Stimulated activated memory B cell treated with anti-CD40 and anti-IgM and Interleukin-4, amounts not matched to agents 10 μg/mL and 1 μg/mL and 100 μg/mL, for 72 hours (primary cell): ENCODE results near the gene MINPP1.

Experiments
- ATAC-seq: fragments of 150-1000 bp; cut with Tn5 transposase; 2 replicates; pipeline ENCODE4 v1.10.0; 2021
- H3K27ac Mint-ChIP-seq: one replicate; pipeline ENCODE4 v1.8.0; 2022; ENCODE audit warnings: mild to moderate bottlenecking, mixed read lengths
- H3K27me3 Mint-ChIP-seq: one replicate; pipeline ENCODE4 v1.8.0; 2022; ENCODE audit warnings: mixed read lengths
- H3K36me3 Mint-ChIP-seq: one replicate; pipeline ENCODE4 v1.8.0; 2022; ENCODE audit warnings: mixed read lengths
- H3K4me1 Mint-ChIP-seq: one replicate; pipeline ENCODE4 v1.8.0; 2022; ENCODE audit warnings: mixed read lengths
- H3K4me3 Mint-ChIP-seq: one replicate; pipeline ENCODE4 v1.8.0; 2022; ENCODE audit warnings: mild to moderate bottlenecking, moderate library complexity, mixed read lengths
- H3K9me3 Mint-ChIP-seq: one replicate; pipeline ENCODE4 v1.8.0; 2022; ENCODE audit warnings: mixed read lengths

Gene MINPP1

GRCh38 chr10:87545783-87546182, 41.1 kb downstream of the MINPP1 start:
- no peaks in the 10 kb centered on the region for H3K27me3 Mint-ChIP-seq
- ATAC-seq = no peak
- H3K27ac Mint-ChIP-seq = no peak overlapping the region
- no peak overlapping the region for H3K4me3 Mint-ChIP-seq
- peaks cover 38% of the 10 kb centered on the region for H3K36me3 Mint-ChIP-seq
- peaks cover 14% of the 10 kb centered on the region for H3K9me3 Mint-ChIP-seq
- H3K4me1 Mint-ChIP-seq = peaks cover 6% of the 10 kb centered on the region

GRCh38 chr10:87546210-87546609, 41.5 kb downstream of the MINPP1 start:
- Mint-ChIP-seq H3K4me1 (peaks cover 6% of the 10 kb centered on the region), H3K27me3 (no peaks in the 10 kb centered on the region), H3K27ac (no peak overlapping the region), H3K4me3 (no peak overlapping the region), H3K36me3 (peaks cover 42% of the 10 kb centered on the region), H3K9me3 (peaks cover 14% of the 10 kb centered on the region)
- ATAC-seq = no peak

DNA sequence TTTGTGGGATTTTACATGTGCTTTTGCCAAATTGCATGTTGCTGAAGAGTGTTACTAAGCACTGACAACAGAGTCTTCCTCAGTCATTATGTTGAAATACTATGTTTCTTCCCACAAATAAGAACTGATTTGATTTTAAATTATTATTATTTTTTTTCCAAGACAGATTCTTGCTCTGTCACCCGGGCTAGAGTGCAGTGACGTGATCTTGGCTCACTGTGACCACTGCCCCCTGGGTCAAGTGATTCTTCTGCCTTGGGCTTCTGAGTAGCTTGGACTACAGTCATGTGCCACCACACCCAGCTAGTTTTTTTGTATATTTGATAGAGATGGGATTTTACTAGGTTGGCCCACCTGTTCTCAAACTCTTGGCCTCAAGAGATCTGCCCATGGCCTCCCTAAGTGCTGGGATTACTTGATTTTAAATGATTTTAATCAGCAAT, 42.3 kb downstream of the MINPP1 start:
- Mint-ChIP-seq H3K27ac (no peak overlapping the region), H3K9me3 (peaks cover 11% of the 10 kb centered on the region)

DNA sequence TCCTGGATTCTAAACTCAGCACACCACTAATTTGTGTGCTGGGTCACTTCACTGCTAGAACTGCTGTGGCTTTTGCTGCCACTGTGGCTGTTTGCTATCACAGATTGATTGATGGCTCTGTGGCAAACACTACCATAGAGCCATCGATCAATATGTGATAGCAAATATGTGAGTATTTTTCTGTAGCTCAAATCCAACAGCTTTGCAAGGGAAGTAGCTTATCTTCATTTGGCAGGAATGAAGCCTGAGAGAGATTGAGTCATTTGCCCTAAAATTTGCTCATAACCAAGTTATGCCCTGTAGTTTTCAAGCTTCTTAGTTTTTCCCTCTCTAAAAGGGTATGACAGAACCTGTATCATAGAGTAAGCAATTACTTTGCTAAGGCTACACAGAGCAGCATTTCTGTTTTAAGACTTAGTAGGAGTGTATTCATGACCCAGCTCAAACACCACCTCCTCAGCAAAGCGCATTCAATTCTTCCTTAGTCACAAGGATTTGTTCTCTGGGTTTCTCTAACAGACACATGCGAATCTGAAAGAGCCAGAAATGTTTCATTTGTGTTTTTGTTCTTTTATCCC, 43.1 kb downstream of the MINPP1 start:
- Mint-ChIP-seq H3K9me3 (peaks cover 4% of the 10 kb centered on the region), H3K27me3 (no peaks in the 10 kb centered on the region), H3K4me1 (peaks cover 6% of the 10 kb centered on the region), H3K27ac (no peak overlapping the region), H3K36me3 (peaks cover 38% of the 10 kb centered on the region), H3K4me3 (no peak overlapping the region)
- no peak for ATAC-seq

More for the DNA sequence above, 42.3 kb downstream of the MINPP1 start:
- Mint-ChIP-seq H3K36me3 (peaks cover 38% of the 10 kb centered on the region), H3K4me3 (no peak overlapping the region), H3K4me1 (peaks cover 6% of the 10 kb centered on the region), H3K27me3 (no peaks in the 10 kb centered on the region)
- ATAC-seq = no peak

DNA sequence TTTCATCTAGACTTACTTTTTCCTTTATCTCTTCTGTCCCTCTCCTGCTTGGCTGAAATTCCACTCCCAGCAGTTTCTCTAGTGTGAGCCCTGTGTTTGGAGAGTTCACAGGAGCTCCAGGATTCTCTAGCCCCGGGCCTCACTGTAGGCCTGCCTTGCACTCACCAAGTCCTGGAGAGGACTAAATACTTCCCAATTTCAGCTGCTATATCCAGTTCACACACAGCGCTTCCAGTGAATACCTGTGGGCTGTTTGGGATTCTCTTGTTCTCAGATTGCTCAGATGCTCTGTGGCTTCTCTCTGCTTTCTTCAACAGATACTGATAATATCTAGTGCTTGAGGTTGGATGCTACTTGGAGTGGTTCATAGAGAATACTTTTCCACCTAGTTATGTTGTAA, 46.0 kb downstream of the MINPP1 start:
- ATAC-seq = no peak
- no peak overlapping the region for H3K27ac Mint-ChIP-seq

DNA sequence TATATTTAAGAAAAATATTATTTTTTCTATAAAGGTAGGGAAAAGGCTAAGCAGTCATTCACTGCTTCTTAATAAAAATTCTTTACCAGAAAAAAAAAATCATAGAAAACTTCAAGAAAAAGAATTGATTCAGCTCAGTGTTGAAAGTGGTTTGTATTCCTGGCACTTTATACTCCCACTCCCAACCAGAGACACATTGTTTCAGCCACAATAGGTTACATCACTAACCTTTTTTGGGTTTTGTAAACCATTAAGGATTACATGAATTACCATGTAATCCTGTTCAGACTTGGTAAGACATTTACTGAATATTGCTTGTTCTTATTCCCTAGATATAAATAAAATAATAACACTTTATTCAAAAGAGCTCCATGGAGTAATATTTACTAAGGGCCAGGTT, 46.6 kb downstream of the MINPP1 start:
- H3K4me3 Mint-ChIP-seq = no peak overlapping the region
- ATAC-seq = no peak
- no peaks in the 10 kb centered on the region for H3K9me3 Mint-ChIP-seq
- no peaks in the 10 kb centered on the region for H3K27me3 Mint-ChIP-seq
- peaks cover 35% of the 10 kb centered on the region for H3K36me3 Mint-ChIP-seq
- H3K27ac Mint-ChIP-seq = no peak overlapping the region
- no peaks in the 10 kb centered on the region for H3K4me1 Mint-ChIP-seq

More for the DNA sequence above, 46.0 kb downstream of the MINPP1 start:
- Mint-ChIP-seq H3K36me3 (peaks cover 35% of the 10 kb centered on the region), H3K4me1 (peaks cover 4% of the 10 kb centered on the region), H3K4me3 (no peak overlapping the region), H3K27me3 (no peaks in the 10 kb centered on the region), H3K9me3 (no peaks in the 10 kb centered on the region)

- no peak for ATAC-seq
- no peaks in the 10 kb centered on the region for H3K27me3 Mint-ChIP-seq
- H3K36me3 Mint-ChIP-seq = peaks cover 35% of the 10 kb centered on the region
- no peaks in the 10 kb centered on the region for H3K9me3 Mint-ChIP-seq
- H3K27ac Mint-ChIP-seq = no peak overlapping the region
- H3K4me1 Mint-ChIP-seq = no peaks in the 10 kb centered on the region
- H3K4me3 Mint-ChIP-seq = no peak overlapping the region
These were observed 47.7 kb downstream of the MINPP1 start for GRCh38 chr10:87552248-87552929.

GRCh38 chr10:87557409-87557808, 52.7 kb downstream of the MINPP1 start:
- H3K4me3 Mint-ChIP-seq = no peak overlapping the region
- H3K27ac Mint-ChIP-seq = no peak overlapping the region
- no peak for ATAC-seq
- H3K27me3 Mint-ChIP-seq = peaks cover 3% of the 10 kb centered on the region
- H3K9me3 Mint-ChIP-seq = peaks cover under 1% of the 10 kb centered on the region
- no peaks in the 10 kb centered on the region for H3K4me1 Mint-ChIP-seq
- peaks cover 14% of the 10 kb centered on the region for H3K36me3 Mint-ChIP-seq

- Mint-ChIP-seq H3K4me3 (no peak overlapping the region), H3K4me1 (no peaks in the 10 kb centered on the region), H3K9me3 (peaks cover 5% of the 10 kb centered on the region), H3K27me3 (peaks cover 12% of the 10 kb centered on the region), H3K27ac (no peak overlapping the region), H3K36me3 (peaks cover 14% of the 10 kb centered on the region)
- no peak for ATAC-seq
These were observed 53.6 kb downstream of the MINPP1 start for GRCh38 chr10:87558333-87558732.

- Mint-ChIP-seq H3K9me3 (peaks cover 5% of the 10 kb centered on the region), H3K4me3 (no peak overlapping the region), H3K27me3 (peaks cover 17% of the 10 kb centered on the region), H3K4me1 (no peaks in the 10 kb centered on the region), H3K27ac (no peak overlapping the region), H3K36me3 (peaks cover 11% of the 10 kb centered on the region)
- ATAC-seq = no peak
These were observed 54.7 kb downstream of the MINPP1 start for GRCh38 chr10:87559392-87559791.

- Mint-ChIP-seq H3K27me3 (peaks cover 29% of the 10 kb centered on the region), H3K9me3 (peaks cover 13% of the 10 kb centered on the region), H3K4me3 (no peak overlapping the region), H3K4me1 (no peaks in the 10 kb centered on the region), H3K27ac (no peak overlapping the region), H3K36me3 (peaks cover 21% of the 10 kb centered on the region)
- ATAC-seq = no peak
These were observed 55.9 kb downstream of the MINPP1 start for GRCh38 chr10:87560495-87561129.

- Mint-ChIP-seq H3K9me3 (peaks cover 18% of the 10 kb centered on the region), H3K36me3 (peaks cover 24% of the 10 kb centered on the region), H3K27me3 (peaks cover 49% of the 10 kb centered on the region), H3K4me3 (no peak overlapping the region), H3K27ac (no peak overlapping the region), H3K4me1 (no peaks in the 10 kb centered on the region)
- no peak for ATAC-seq
These were observed 58.1 kb downstream of the MINPP1 start for GRCh38 chr10:87562750-87563149.

DNA sequence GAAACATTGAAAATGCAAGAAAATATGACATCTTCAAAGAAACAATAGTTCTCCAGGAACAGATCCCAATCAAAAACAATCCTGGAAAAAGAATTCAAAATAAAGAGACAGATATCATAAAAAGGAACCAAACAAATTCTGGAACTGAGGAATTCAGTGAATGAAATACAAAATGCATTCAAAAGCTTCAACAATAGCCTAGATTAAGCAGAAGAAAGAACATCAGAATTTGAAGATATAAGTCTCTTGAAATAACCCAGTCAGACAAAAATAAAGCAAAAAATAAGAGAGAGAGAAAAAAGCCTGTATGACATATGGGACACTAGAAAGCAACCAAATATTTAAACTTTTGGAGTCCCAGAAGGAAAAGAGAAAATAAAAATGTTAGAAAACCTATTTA, 60.3 kb downstream of the MINPP1 start:
- H3K36me3 Mint-ChIP-seq = peaks cover 24% of the 10 kb centered on the region
- H3K4me1 Mint-ChIP-seq = no peaks in the 10 kb centered on the region
- ATAC-seq = no peak
- H3K27me3 Mint-ChIP-seq = peaks cover 71% of the 10 kb centered on the region
- H3K27ac Mint-ChIP-seq = no peak overlapping the region
- H3K9me3 Mint-ChIP-seq = peaks cover 18% of the 10 kb centered on the region
- no peak overlapping the region for H3K4me3 Mint-ChIP-seq

DNA sequence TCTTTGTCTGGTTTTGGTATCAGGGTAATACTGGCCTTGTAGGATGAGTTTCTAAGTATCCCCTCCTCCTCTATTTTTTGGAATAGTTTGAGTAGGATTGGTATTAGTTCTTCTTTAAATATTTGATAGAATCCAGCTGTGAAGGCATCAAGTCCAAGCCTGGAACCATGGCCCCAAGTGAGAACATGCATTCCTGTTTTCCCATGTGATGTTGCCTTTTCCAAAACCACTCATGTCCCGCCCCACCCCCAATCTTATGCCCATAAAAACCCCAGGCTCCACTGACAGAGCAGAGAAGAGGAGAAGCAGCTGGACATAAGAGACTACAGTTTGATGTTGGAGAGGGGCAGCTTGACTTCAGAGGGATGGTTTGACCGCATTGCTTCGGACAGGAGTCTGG, 71.2 kb downstream of the MINPP1 start:
- peaks cover 48% of the 10 kb centered on the region for H3K27me3 Mint-ChIP-seq
- no peaks in the 10 kb centered on the region for H3K36me3 Mint-ChIP-seq
- no peaks in the 10 kb centered on the region for H3K4me1 Mint-ChIP-seq
- no peak overlapping the region for H3K27ac Mint-ChIP-seq
- peaks cover 7% of the 10 kb centered on the region for H3K9me3 Mint-ChIP-seq
- H3K4me3 Mint-ChIP-seq = no peak overlapping the region
- ATAC-seq = no peak

DNA sequence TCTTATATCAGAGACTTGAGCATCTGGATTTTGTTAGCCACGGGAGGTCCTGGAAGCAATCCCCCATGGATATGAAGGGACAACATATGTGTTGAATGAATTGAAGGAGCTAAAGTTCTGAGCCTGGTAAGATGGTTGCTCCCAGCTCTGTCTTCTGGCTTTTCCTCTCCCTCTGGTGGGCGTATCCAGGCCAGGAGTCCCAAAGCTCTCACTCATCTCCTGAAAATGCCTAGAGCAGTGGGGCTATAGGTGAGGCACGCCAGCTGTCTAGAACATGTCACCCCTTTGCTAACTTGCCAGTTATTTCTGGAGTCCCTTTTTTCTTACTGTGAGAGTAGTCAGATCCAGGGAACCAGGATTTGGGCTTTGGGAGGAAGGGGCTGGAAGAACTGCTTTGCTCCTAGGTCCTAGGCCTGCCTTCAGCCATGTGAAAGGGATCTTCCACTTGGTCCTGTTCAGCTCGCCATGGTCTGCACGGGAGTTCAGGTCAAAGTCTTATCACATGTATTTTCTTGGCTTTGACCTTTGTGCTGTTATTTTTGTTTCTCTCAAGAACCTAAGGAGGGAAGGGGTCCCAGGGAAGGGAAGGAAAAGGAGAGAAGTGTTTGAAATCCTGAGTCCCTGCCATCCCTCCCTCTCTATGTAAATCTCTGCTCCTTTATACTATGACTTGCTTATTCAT, 73.6 kb downstream of the MINPP1 start:
- Mint-ChIP-seq H3K4me1 (no peaks in the 10 kb centered on the region), H3K9me3 (no peaks in the 10 kb centered on the region), H3K36me3 (no peaks in the 10 kb centered on the region), H3K4me3 (no peak overlapping the region), H3K27me3 (peaks cover 37% of the 10 kb centered on the region), H3K27ac (no peak overlapping the region)
- ATAC-seq = no peak
